KOPT-K1 (cell line): ENCODE measurements around the gene JAG2.

ENCODE experiments used
- H3K27ac ChIP-seq: fragments of 200-600 bp; sonication (generic); 2 replicates; pipeline ENCODE4 v1.5.1; 2016; ENCODE audit warnings: antibody characterized with exemption, mild to moderate bottlenecking, low read depth, low read length; ENCODE audit not compliant: poor library complexity, severe bottlenecking
- H3K36me3 ChIP-seq: fragments of 200-600 bp; sonication (generic); 2 replicates; pipeline ENCODE4 v1.5.1; 2017; ENCODE audit warnings: antibody characterized with exemption, mild to moderate bottlenecking, low read length, moderate library complexity; ENCODE audit not compliant: insufficient read depth
- H3K9me3 ChIP-seq: fragments of 200-600 bp; sonication (generic); 2 replicates; pipeline ENCODE4 v1.5.1; 2017; ENCODE audit warnings: antibody characterized with exemption, low read length, mild to moderate bottlenecking; ENCODE audit not compliant: insufficient read depth, poor library complexity, severe bottlenecking

The JAG2 gene

GRCh38 chr14:105167303-105168092 lies 1.1 kb downstream of the JAG2 start:
- Histone ChIP-seq H3K9me3 (no peaks in the 10 kb centered on the region), H3K36me3 (no peaks in the 10 kb centered on the region), H3K27ac (no peak overlapping the region)

GRCh38 chr14:105166571-105167302 lies 1.8 kb downstream of the JAG2 start:
- Histone ChIP-seq H3K27ac (no peak overlapping the region), H3K9me3 (no peaks in the 10 kb centered on the region), H3K36me3 (no peaks in the 10 kb centered on the region)

DNA sequence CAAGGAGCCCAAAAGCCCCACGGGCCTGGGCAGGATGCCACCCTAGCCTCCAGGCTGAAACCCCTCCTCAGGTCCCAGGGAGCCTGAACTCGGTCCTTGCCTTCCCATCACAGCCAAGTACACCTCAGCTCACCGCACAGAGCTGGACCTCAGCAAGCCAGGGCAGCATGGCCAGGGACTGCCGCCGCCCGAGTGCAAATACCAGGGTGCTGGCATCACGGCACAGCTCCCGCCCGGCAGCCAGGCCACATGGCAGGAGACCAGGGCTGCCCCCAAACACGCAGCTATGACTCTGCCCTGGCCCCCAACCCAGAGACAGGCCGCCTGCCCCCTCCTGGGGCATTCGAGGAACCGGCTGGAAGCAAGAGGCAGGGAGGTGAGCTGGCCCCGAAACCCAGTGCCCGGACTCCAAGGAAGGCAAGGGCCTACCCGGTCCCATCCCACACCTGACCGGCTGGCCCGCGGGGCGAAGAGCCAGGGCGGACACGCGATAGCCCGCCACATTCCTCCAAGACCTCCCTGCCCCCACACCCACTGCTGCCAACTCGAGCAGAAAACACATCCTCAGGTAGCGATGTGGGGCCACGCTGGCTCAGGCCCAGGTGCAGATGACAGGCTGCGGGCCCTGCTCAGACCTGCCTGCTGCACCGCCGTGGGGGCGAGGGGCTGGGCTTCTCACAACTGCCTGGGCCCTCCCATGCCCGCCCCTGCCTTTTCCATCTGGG lies 2.7 kb downstream of the JAG2 start:
- H3K9me3 ChIP-seq, result no peaks in the 10 kb centered on the region
- H3K27ac ChIP-seq, result no peak overlapping the region
- H3K36me3 ChIP-seq, result no peaks in the 10 kb centered on the region

GRCh38 chr14:105165134-105165704 lies 3.4 kb downstream of the JAG2 start:
- H3K27ac ChIP-seq, result no peak overlapping the region
- H3K9me3 ChIP-seq, result no peaks in the 10 kb centered on the region
- no peaks in the 10 kb centered on the region for H3K36me3 ChIP-seq

GRCh38 chr14:105163040-105163742 lies 5.4 kb downstream of the JAG2 start:
- Histone ChIP-seq H3K9me3 (no peaks in the 10 kb centered on the region), H3K36me3 (no peaks in the 10 kb centered on the region), H3K27ac (no peak overlapping the region)

- Histone ChIP-seq H3K27ac (no peak overlapping the region), H3K36me3 (no peaks in the 10 kb centered on the region), H3K9me3 (no peaks in the 10 kb centered on the region)
Observed at GRCh38 chr14:105162669-105162979, 6.0 kb downstream of the JAG2 start.

DNA sequence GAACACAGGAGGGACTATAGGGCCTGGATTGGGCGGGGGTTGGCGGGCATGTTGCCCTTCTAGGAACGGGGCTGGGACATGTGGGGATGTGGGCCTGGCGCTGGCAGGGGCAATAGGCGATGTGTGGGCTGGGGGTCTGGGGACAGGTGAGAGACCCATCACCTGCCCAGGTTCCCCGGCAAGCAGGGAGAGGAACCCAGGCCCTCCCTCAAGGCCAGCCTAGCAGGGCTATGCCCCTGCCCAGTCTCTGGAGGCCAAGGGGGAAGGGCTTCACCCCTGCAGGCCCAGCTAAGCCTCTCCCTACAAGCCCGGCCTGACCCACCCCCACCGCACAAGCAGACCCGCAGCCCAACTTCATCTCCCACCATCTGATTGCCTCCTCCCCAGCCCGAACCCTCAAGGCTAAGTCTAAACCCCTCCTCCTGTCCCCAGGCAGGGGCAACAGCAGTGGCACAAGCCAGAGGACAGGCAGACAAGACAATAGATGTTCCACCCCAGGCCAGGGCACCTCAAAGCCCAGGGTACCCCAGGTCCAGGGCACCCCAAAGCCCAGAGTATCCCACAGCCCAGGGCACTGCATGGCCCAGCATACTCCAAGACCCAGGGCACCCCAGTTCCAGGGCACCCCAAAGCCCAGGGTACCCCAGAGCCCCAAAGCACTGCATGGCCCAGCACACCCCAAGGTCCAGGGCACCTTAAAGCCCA lies 6.5 kb downstream of the JAG2 start:
- H3K9me3 ChIP-seq, result no peaks in the 10 kb centered on the region
- no peaks in the 10 kb centered on the region for H3K36me3 ChIP-seq
- H3K27ac ChIP-seq, result no peak overlapping the region

GRCh38 chr14:105161309-105161708 lies 7.3 kb downstream of the JAG2 start:
- Histone ChIP-seq H3K27ac (no peak overlapping the region), H3K9me3 (no peaks in the 10 kb centered on the region), H3K36me3 (no peaks in the 10 kb centered on the region)

GRCh38 chr14:105160776-105161175 lies 7.8 kb downstream of the JAG2 start:
- Histone ChIP-seq H3K27ac (no peak overlapping the region), H3K36me3 (no peaks in the 10 kb centered on the region)

GRCh38 chr14:105159344-105159743 lies 9.2 kb downstream of the JAG2 start:
- Histone ChIP-seq H3K27ac (no peak overlapping the region), H3K9me3 (no peaks in the 10 kb centered on the region)

More at GRCh38 chr14:105160776-105161175, 7.8 kb downstream of the JAG2 start:
- no peaks in the 10 kb centered on the region for H3K9me3 ChIP-seq

DNA sequence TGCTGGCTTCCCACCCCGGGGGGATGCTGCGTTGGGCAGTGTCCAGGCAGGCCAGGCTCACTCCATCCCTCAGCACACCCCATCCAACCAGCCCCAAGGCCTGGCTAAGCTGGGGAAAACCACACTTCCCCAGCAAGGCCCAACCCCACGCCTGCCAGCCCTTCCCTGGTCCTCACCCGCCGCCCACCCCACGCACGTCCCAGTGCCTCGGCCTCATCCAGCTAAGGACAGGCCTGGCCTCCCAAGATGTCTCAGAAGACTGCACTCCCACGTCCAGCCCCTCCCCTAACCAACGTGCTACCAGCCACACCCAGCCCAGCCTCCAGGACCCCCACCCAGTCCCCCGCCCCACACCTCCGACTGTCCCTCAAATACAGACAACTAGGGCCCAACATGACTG lies 9.8 kb downstream of the JAG2 start:
- H3K9me3 ChIP-seq, result no peaks in the 10 kb centered on the region
- no peaks in the 10 kb centered on the region for H3K36me3 ChIP-seq
- H3K27ac ChIP-seq, result no peak overlapping the region

More at GRCh38 chr14:105159344-105159743, 9.2 kb downstream of the JAG2 start:
- no peaks in the 10 kb centered on the region for H3K36me3 ChIP-seq

DNA sequence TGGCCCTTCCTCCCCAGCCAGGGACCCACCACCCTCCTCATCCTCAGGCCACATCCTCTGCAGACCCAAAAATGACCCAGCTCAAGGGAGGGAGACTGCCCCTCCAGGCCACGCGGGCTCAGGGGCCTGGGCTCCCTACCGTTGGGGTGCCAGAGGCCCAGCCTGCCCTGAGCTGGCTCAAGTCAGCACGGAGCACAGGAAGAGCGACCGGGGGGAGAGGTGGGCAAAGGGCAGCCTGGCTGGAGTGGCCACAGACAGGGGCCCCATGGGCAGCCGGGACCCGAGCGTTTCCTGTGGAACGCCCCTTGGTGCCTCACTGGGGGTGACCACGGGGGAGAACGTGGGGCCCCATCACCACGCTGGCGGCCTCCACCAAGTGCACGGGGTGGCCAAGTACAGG lies 10.7 kb downstream of the JAG2 start:
- Histone ChIP-seq H3K27ac (no peak overlapping the region), H3K9me3 (no peaks in the 10 kb centered on the region), H3K36me3 (no peaks in the 10 kb centered on the region)

DNA sequence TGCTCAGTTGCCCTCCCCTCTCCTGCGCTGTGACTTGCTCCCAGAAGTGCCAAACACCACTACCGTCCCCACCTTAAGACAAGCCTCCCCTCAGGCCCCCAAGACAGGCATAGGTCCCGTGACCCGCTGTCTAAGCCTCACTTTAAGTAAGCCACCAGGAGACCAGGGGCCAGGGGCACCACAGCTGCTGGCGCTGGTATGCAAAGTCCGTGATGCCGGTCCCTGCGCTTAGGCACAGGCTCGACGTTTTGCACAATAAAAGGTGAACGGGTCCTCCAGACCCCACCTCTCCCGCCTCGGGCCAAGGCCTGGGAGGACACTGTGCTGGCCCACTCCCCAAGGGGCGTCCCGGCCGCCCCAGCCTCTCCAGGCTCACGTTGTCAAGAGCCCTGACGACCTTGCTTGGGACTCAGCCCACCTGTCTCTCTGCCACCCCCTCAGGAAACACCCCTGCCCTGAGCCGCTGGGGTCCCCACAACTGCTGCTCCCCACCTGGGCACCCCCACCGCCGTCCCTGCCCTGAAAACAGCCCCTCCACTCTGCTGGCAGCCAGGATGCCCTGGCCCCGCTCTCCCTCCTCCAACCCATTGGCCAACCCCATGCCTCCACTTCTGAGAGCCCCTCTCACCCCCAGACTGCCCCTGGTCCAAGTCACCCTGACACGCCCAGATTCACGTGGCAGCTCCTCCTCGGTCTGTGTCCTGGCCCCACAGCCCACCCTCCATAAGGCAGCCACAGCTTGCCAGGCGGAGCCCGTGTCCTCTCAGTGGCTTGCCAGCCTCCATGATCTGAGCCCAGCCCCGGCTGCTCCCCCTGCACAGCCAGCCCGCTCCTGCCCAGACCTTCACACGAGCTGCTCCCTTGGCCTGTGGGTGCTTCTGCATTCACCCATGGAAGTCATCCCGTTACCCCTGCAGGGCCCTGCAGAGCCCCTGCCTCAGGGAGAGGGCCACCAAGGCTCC lies 11.9 kb downstream of the JAG2 start:
- Histone ChIP-seq H3K36me3 (no peaks in the 10 kb centered on the region), H3K9me3 (no peaks in the 10 kb centered on the region), H3K27ac (no peak overlapping the region)
